Measurements from ENCODE around the gene LRR1. TPM values are rescaled to one million over a fixed set of nuclear protein-coding genes. Genes with fewer than 3 reads are reported as not detected.
A peak's percentile ranks its signal among the peaks of the same experiment; 100 is the strongest.
"Not testable (repeated sequence)": the region's sequence is repeated elsewhere in the genome, so short reads cannot be mapped to it uniquely, and the experiment has no call there.

Gene LRR1
- polyA plus RNA-seq, 1 experiment, result 12.8 TPM

GRCh38 chr14:49615776-49616175 lies 17.0 kb downstream of the LRR1 start:
- DNase-seq (ENCODE audit: low read depth, low spot score), result no peak
- Histone ChIP-seq H3K4me3 (ENCODE audit: low read depth, low read length) (no peak overlapping the region), H3K27ac (ENCODE audit: low read depth, low read length) (no peak overlapping the region), H3K27me3 (ENCODE audit: control insufficient read depth, insufficient read depth, low read length) (no peaks in the 10 kb centered on the region), H3K9me3 (ENCODE audit: control insufficient read depth, insufficient read depth, low read length) (no peaks in the 10 kb centered on the region)
- POLR2A ChIA-PET, result no interaction called here
- TF ChIP-seq CTCF (IDR thresholded peaks at IDR 0.05; ENCODE audit: low read depth, low read length), result no peak
- CTCF ChIA-PET, result interaction anchor here (0.8 kb wide), 1 partner anchor 154 kb away, joined by 5 read pairs; no protein-coding TSS in a partner anchor

DNA sequence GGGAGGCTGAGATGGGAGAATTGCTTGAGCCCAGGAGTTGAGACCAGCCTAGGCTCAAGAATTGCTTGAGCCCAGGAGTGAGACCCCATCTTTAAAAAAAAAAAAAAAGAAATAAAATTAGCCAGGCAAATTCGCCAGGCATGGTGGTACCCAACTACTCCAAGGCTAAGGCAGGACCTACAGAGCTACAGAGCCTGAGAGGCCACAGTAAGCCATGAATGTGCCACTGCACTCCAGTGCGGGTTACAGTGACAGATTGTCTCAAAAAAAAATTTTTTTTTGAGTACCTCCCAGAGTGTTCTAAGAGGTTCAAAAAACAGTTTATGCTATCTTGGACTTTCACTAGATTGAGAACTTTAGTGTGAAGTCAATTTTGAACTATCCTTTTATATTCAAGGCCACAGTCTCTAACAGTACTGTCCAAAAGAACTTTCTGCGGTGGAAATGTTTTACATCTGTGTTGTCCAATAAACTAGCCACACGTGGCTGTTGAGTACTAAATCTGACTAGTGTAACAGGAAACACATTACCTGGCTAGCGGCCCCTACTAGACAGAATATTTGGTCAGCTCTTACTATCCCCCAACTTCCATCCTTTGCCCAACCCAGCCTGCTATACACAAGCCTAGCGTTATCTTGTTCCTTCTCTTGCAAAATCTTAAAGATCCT lies 19.2 kb downstream of the LRR1 start:
- peak overlapping the region; percentile 72 for H3K27ac ChIP-seq (ENCODE audit: low read depth, low read length)
- no peaks in the 10 kb centered on the region; the same call in 1 of the 2 replicates for H3K9me3 ChIP-seq (ENCODE audit: control insufficient read depth, insufficient read depth, low read length)
- H3K4me3 ChIP-seq (ENCODE audit: low read depth, low read length), result no peak overlapping the region
- no peak for DNase-seq (ENCODE audit: low read depth, low spot score)
- H3K27me3 ChIP-seq (ENCODE audit: control insufficient read depth, insufficient read depth, low read length), result no peaks in the 10 kb centered on the region
- ChIA-PET CTCF (interaction anchor here (0.7 to 1.4 kb wide), 3 partner anchors 16 to 31 kb away, joined by 4 to 8 read pairs (median 8); partner anchors contain the start of gene RPS29), POLR2A (interaction anchor here (0.7 to 1.0 kb wide), 2 partner anchors 15 to 19 kb away, joined by 3 to 4 read pairs; partner anchors contain the start of gene LRR1)
- TF ChIP-seq CTCF (IDR thresholded peaks at IDR 0.05; ENCODE audit: low read depth, low read length), result no peak

GRCh38 chr14:49619273-49619672 lies 20.5 kb downstream of the LRR1 start:
- H3K4me3 ChIP-seq (ENCODE audit: low read depth, low read length), result peak overlapping the region; percentile 93
- H3K27ac ChIP-seq (ENCODE audit: low read depth, low read length); H3K27me3 ChIP-seq (ENCODE audit: control insufficient read depth, insufficient read depth, low read length); DNase-seq (ENCODE audit: low read depth, low spot score); H3K9me3 ChIP-seq (ENCODE audit: control insufficient read depth, insufficient read depth, low read length): not testable (repeated sequence)
- CTCF ChIA-PET, result interaction anchor here (2.6 kb wide), 1 partner anchor 15 kb away, joined by 17 read pairs; the partner anchor contains the start of gene DNAAF2
- POLR2A ChIA-PET, result interaction anchor here (1.0 to 2.3 kb wide), 2 partner anchors 13 to 20 kb away, joined by 4 to 26 read pairs; partner anchors contain the start of gene LRR1

GRCh38 chr14:49619730-49620129 lies 21.0 kb downstream of the LRR1 start:
- no peak for TF ChIP-seq CTCF (IDR thresholded peaks at IDR 0.05; ENCODE audit: low read depth, low read length)
- H3K4me3 ChIP-seq (ENCODE audit: low read depth, low read length), result peak overlapping the region; percentile 93
- ChIA-PET CTCF (interaction anchor here (1.3 to 2.6 kb wide), 3 partner anchors 15 to 158 kb away, joined by 4 to 17 read pairs (median 9); partner anchors contain the start of gene DNAAF2), POLR2A (interaction anchor here (0.6 to 2.5 kb wide), 13 partner anchors 8 to 266 kb away, joined by 3 to 26 read pairs (median 6); partner anchors contain the start of genes DNAAF2, KLHDC2, LRR1 and NEMF)
- DNase-seq (ENCODE audit: low read depth, low spot score), result no peak
- no peaks in the 10 kb centered on the region for H3K27me3 ChIP-seq (ENCODE audit: control insufficient read depth, insufficient read depth, low read length)
- H3K27ac ChIP-seq (ENCODE audit: low read depth, low read length), result peak overlapping the region; percentile 95
- H3K9me3 ChIP-seq (ENCODE audit: control insufficient read depth, insufficient read depth, low read length), result no peaks in the 10 kb centered on the region; the same call in 1 of the 2 replicates

DNA sequence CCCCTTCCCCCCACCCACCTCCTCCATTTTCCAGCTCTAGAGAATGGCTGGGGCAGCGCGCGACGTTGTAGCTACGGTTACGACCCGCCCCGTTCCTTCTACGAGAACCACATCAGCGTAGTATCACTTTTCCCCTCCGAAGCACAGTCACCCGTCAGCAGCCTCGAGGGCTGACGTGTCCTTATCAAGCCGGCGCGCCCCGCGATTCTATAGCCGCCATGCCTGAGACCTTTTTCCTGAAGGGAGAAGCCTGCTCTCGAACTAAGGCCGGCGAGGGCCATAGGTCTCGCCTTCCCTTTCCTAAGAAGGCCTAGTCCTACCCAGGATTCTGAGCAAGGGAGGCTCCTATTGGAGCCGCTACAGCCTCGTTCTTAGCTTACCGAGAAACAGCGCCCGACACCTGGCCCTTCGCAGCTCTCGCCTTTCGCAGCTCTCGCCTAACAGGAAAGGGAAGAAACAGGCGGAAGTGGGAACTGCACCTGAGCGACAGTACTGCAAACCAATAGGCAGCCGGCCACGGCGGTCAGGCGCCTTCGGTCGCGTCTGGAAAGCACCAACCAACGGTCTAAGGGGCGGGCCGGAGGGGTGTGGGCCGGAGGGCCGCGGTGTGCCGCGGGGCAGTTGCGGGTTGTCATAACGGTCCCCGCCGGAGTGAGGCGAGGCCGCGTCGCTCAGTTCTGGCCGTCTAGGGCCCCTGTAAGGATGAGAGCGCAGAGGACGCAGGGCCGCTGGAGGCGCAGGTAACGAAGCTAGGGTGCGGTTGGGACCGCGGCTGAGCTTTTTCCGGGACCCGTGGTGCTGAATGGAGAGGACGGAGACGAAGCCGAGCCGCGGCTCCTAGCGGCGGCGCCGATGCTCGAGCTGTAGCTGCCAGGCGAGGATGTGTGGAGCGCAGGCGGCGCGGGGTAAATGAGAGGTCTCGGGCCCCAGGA lies 21.7 kb downstream of the LRR1 start, which contains the start of the genes MGAT2 and RPL36AL:
Gene MGAT2 (plus strand): TSS at position 618 of the 932 bp plus-strand sequence. CDS start 470 bp downstream, outside the sequence.
Gene RPL36AL (minus strand): TSS at position 445 of the 932 bp plus-strand sequence. CDS start 1,522 bp downstream, outside the sequence.
- POLR2A ChIA-PET, result interaction anchor here (0.6 to 2.5 kb wide), 16 partner anchors 8 to 442 kb away, joined by 3 to 26 read pairs (median 6); partner anchors contain the start of genes DNAAF2, KLHDC2, LRR1 and NEMF
- TF ChIP-seq CTCF (IDR thresholded peaks at IDR 0.05; ENCODE audit: low read depth, low read length), result peak; percentile 53
- Histone ChIP-seq H3K27me3 (ENCODE audit: control insufficient read depth, insufficient read depth, low read length) (no peaks in the 10 kb centered on the region), H3K27ac (ENCODE audit: low read depth, low read length) (peak within 1 kb of the TSS; percentile 95), H3K9me3 (ENCODE audit: control insufficient read depth, insufficient read depth, low read length) (no peaks in the 10 kb centered on the region; the same call in 1 of the 2 replicates), H3K4me3 (ENCODE audit: low read depth, low read length) (peak within 1 kb of the TSS; percentile 93)
- DNase-seq (ENCODE audit: low read depth, low spot score), result peak; percentile 98
- CTCF ChIA-PET, result interaction anchor here (0.8 to 2.6 kb wide), 4 partner anchors 14 to 159 kb away, joined by 3 to 17 read pairs (median 6); partner anchors contain the start of gene DNAAF2

All from AG04450 (cell line).